ENCODE results near the gene OR52W1. TPM values are rescaled to one million over a fixed set of nuclear protein-coding genes. Genes with fewer than 3 reads are reported as not detected.

Gene OR52W1
- total and polyA plus RNA-seq, 2 donors (not counting 3 experiments of a cell fraction or from before 2014, with no cell fraction given) = not detected

DNA sequence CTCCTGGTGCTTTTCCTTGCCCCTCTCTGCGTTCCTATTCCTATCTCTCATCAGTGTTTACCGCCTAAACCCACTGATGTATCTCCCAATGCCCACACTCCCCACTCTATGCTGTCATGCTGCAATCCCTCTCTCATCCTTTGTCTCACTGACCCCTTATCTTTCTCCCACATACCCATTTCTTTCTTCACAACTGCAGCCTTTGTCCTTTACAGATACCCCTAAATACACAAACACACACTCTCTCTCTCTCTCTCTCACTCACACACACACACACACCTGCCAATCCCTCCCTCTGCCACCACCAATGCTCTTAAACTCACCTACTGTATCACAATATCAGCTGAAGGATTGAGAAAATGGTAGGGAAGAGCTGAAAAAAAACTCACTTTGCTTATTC is 23.6 kb upstream of the OR52W1 start:
- no peak overlapping the region for H3K9ac ChIP-seq (replicated peaks; ENCODE audit: extremely low read depth, insufficient read depth, low read length)
- no peak overlapping the region for H3K4me3 ChIP-seq (replicated peaks in 1 of 3; ENCODE audit: insufficient read depth in 1 of 3, low read depth in 1 of 3, low read length in 3 of 3)
- no peaks in the 10 kb centered on the region for H4K20me1 ChIP-seq (replicated peaks; ENCODE audit: control insufficient read depth, extremely low read depth, insufficient read depth, low read length)
- H3K79me2 ChIP-seq (ENCODE audit: control insufficient read depth, insufficient read depth, low read length) = no peaks in the 10 kb centered on the region
- H3K27ac ChIP-seq (ENCODE audit: insufficient read depth, low read depth, low read length) = no peak overlapping the region
- H3K27me3 ChIP-seq (ENCODE audit: control insufficient read depth in 2 of 2, insufficient read depth in 2 of 2, low read length in 2 of 2) = peaks cover 0 to 2% of the 10 kb centered on the region in 2 experiments
- FAIRE-seq (no peak), DNase-seq (ENCODE audit: low read depth, low spot score) (no peak)
- no TSS peak for BruUV-seq (replicated peaks)
- H3K4me1 ChIP-seq (ENCODE audit: control insufficient read depth, extremely low read depth, insufficient read depth, low read length) = no peaks in the 10 kb centered on the region
- TF ChIP-seq FOS (IDR thresholded peaks at IDR 0.05; ENCODE audit: borderline replicate concordance, insufficient read depth, low read length) (no peak), JUN (IDR thresholded peaks at IDR 0.05; ENCODE audit: borderline replicate concordance, insufficient read depth, insufficient read length, low read depth) (no peak), MYC (IDR thresholded peaks at IDR 0.05; ENCODE audit: low read depth, low read length) (no peak), CTCF (IDR thresholded peaks at IDR 0.05; ENCODE audit: extremely low read depth in 1 of 2, insufficient read depth in 1 of 2, low read depth in 1 of 2, low read length in 2 of 2) (no peak), POLR2AphosphoS5 (IDR thresholded peaks at IDR 0.05; ENCODE audit: insufficient read depth, low read depth, low read length) (no peak), EZH2 (IDR thresholded peaks at IDR 0.05; ENCODE audit: borderline replicate concordance, low read depth, low read length, severe bottlenecking) (no peak), POLR2A (IDR thresholded peaks at IDR 0.05; ENCODE audit: low read depth, low read length) (no peak), GATA2 (IDR thresholded peaks at IDR 0.05; ENCODE audit: insufficient read depth, insufficient read length, low read depth, low read length) (no peak)
- H3K9me3 ChIP-seq (replicated peaks; ENCODE audit: control insufficient read depth, insufficient read depth, low read length) = no peaks in the 10 kb centered on the region
- CTCF ChIA-PET = interaction anchor here (0.7 kb wide), 2 partner anchors 161 to 637 kb away, joined by 3 read pairs; no protein-coding TSS in a partner anchor
- H3K36me3 ChIP-seq (ENCODE audit: control insufficient read depth in 2 of 2, extremely low read depth in 1 of 2, insufficient read depth in 2 of 2, low read length in 2 of 2) = no peaks in the 10 kb centered on the region
- H3K9me1 ChIP-seq (replicated peaks; ENCODE audit: control insufficient read depth, extremely low read depth, insufficient read depth, low read length) = no peaks in the 10 kb centered on the region
- no peak overlapping the region for H3K4me2 ChIP-seq (ENCODE audit: insufficient read depth, low read length)
- POLR2A ChIA-PET = no interaction called here
- dilution Hi-C loops (cut with MboI; ENCODE audit: extremely low pct_ligation_motif_present, low sequenced_read_pairs) = no loop called here
- no peak overlapping the region for H2AFZ ChIP-seq (ENCODE audit: low read depth, low read length)
- intact Hi-C loops (cut with micrococcal nuclease) = no loop called here
